Caco-2 (cell line): ENCODE data around the gene HIVEP3. TPM values are rescaled to one million over a fixed set of nuclear protein-coding genes. Genes with fewer than 3 reads are reported as not detected.

Experiments used
- BruUV-seq: library from RNA; stranded (reverse); fragments of 400-500 nt; replicated peaks from 2 replicates; lab custom pipeline; 2021; lab: Mats Ljungman, UMichigan
- CTCF ChIA-PET: fragments of 300-600 bp; sonication (Branson Sonifier 250); formaldehyde crosslinking; loops from one replicate; lab custom pipeline; 2022; ENCODE audit warnings: antibody characterized with exemption; lab: Charles Lee
- POLR2A ChIA-PET: fragments of 300-600 bp; sonication (Branson Sonifier 250); formaldehyde crosslinking; loops from one replicate; lab custom pipeline; 2022; ENCODE audit warnings: antibody characterized with exemption; lab: Charles Lee
- DNase-seq, 2 experiments: peaks; one replicate each; pipeline versions ENCODE4 v3.0.0 to v3.0.0-alpha.2; 2020 to 2022
- H3K27me3 ChIP-seq: replicated peaks from 2 replicates; pipeline ENCODE4 v1.6.0; 2011; ENCODE audit warnings: low read length; ENCODE audit not compliant: control insufficient read depth, insufficient read depth
- H3K36me3 ChIP-seq: 2 replicates; pipeline ENCODE4 v1.5.1; 2011; ENCODE audit warnings: low read length; ENCODE audit not compliant: control insufficient read depth, insufficient read depth
- H3K4me1 ChIP-seq: fragments of 250-450 bp; sonication (Bioruptor Pico); 2 replicates; pipeline ENCODE4 v1.5.1; 2020; ENCODE audit warnings: mild to moderate bottlenecking
- H3K4me3 ChIP-seq: 2 replicates; pipeline ENCODE4 v1.5.1; 2011; ENCODE audit warnings: low read depth, mild to moderate bottlenecking, control low read depth, low read length
- H3K9me3 ChIP-seq: fragments of 250-450 bp; sonication (Bioruptor Pico); 2 replicates; pipeline ENCODE4 v1.5.1; 2020; ENCODE audit warnings: mild to moderate bottlenecking, moderate library complexity
- H3K27ac Mint-ChIP-seq: one replicate; pipeline ENCODE4 v1.8.0; 2022; ENCODE audit warnings: mixed read lengths; ENCODE audit not compliant: unreplicated experiment
- H3K27me3 Mint-ChIP-seq: one replicate; pipeline ENCODE4 v1.8.0; 2022; ENCODE audit warnings: mixed read lengths; ENCODE audit not compliant: insufficient read depth, unreplicated experiment
- H3K36me3 Mint-ChIP-seq: one replicate; pipeline ENCODE4 v1.8.0; 2022; ENCODE audit warnings: mild to moderate bottlenecking, mixed read lengths; ENCODE audit not compliant: insufficient read depth, unreplicated experiment
- H3K4me1 Mint-ChIP-seq: one replicate; pipeline ENCODE4 v1.8.0; 2022; ENCODE audit warnings: low read depth, mixed read lengths; ENCODE audit not compliant: unreplicated experiment
- H3K4me3 Mint-ChIP-seq: one replicate; pipeline ENCODE4 v1.8.0; 2022; ENCODE audit warnings: mild to moderate bottlenecking, moderate library complexity, mixed read lengths; ENCODE audit not compliant: unreplicated experiment
- H3K9me3 Mint-ChIP-seq: one replicate; pipeline ENCODE4 v1.8.0; 2022; ENCODE audit warnings: mixed read lengths; ENCODE audit not compliant: unreplicated experiment
- CTCF ChIP-seq, 2 experiments: fragments of 200-600 bp in 1 of 2; IDR thresholded peaks; 1 replicate in 1 of 2; 2 replicates in 1 of 2; pipeline versions ENCODE4 v1.5.1 to v1.8.0; 2011 to 2022; ENCODE audit warnings: antibody characterized with exemption in 1 of 2, control low read depth in 1 of 2, inconsistent platforms in 1 of 2, low read depth in 1 of 2, low read length in 1 of 2, mild to moderate bottlenecking in 1 of 2, moderate library complexity in 1 of 2; ENCODE audit not compliant: insufficient read depth in 1 of 2, severe bottlenecking in 1 of 2, unreplicated experiment in 1 of 2
- intact Hi-C: fragments of 100-400 bp; cut with micrococcal nuclease; formaldehyde crosslinking; loops from one replicate; pipeline ENCODE4 v1.10.0; 2022; ENCODE audit not compliant: unreplicated experiment
- total RNA-seq: library from RNA; stranded (reverse); gene quantifications from 2 replicates; pipeline ENCODE4 v1.2.3, GENCODE V29; 2022

Gene HIVEP3
- total RNA-seq, 1 experiment from 2014 or later = 0.25 TPM

- Mint-ChIP-seq H3K27ac (peak overlapping the region; percentile 58), H3K9me3 (no peaks in the 10 kb centered on the region), H3K27me3 (no peaks in the 10 kb centered on the region), H3K4me1 (peaks cover 23% of the 10 kb centered on the region), H3K4me3 (peak overlapping the region; percentile 11), H3K36me3 (no peaks in the 10 kb centered on the region)
- TF ChIP-seq CTCF (IDR thresholded peaks at IDR 0.05; ENCODE audit: insufficient read depth in 1 of 2, low read depth in 1 of 2, low read length in 1 of 2, severe bottlenecking in 1 of 2, unreplicated experiment in 1 of 2) = no peak
- no peak overlapping the region for H3K4me3 ChIP-seq
- H3K4me1 ChIP-seq = peaks cover 31% of the 10 kb centered on the region
- peak in 1 of 2 experiments; percentile 64 for DNase-seq
- H3K36me3 ChIP-seq = no peaks in the 10 kb centered on the region
- intact Hi-C loops = no loop called here
- H3K9me3 ChIP-seq = no peaks in the 10 kb centered on the region
- POLR2A ChIA-PET = no interaction called here
- CTCF ChIA-PET = no interaction called here
- BruUV-seq = no TSS peak
- no peaks in the 10 kb centered on the region for H3K27me3 ChIP-seq
These were observed 17.9 kb downstream of the HIVEP3 start for GRCh38 chr1:41900603-41901444.

- ChIA-PET POLR2A (no interaction called here), CTCF (no interaction called here)
- no TSS peak for BruUV-seq
- Mint-ChIP-seq H3K27ac (no peak overlapping the region), H3K36me3 (no peaks in the 10 kb centered on the region), H3K27me3 (no peaks in the 10 kb centered on the region), H3K4me1 (peaks cover 23% of the 10 kb centered on the region), H3K4me3 (no peak overlapping the region), H3K9me3 (no peaks in the 10 kb centered on the region)
- H3K4me1 ChIP-seq = peaks cover 31% of the 10 kb centered on the region
- DNase-seq = no peak
- TF ChIP-seq CTCF (IDR thresholded peaks at IDR 0.05; ENCODE audit: insufficient read depth in 1 of 2, low read depth in 1 of 2, low read length in 1 of 2, severe bottlenecking in 1 of 2, unreplicated experiment in 1 of 2) = no peak
- no peaks in the 10 kb centered on the region for H3K9me3 ChIP-seq
- no peaks in the 10 kb centered on the region for H3K36me3 ChIP-seq
- no peak overlapping the region for H3K4me3 ChIP-seq
- intact Hi-C loops = no loop called here
- no peaks in the 10 kb centered on the region for H3K27me3 ChIP-seq
These were observed 20.5 kb downstream of the HIVEP3 start for GRCh38 chr1:41898191-41898713.

- Histone ChIP-seq H3K27me3 (no peaks in the 10 kb centered on the region), H3K9me3 (no peaks in the 10 kb centered on the region), H3K36me3 (no peaks in the 10 kb centered on the region), H3K4me3 (no peak overlapping the region), H3K4me1 (peaks cover 6% of the 10 kb centered on the region)
- no peak overlapping the region for H3K27ac Mint-ChIP-seq
- ChIA-PET CTCF (no interaction called here), POLR2A (no interaction called here)
- no peak for TF ChIP-seq CTCF (IDR thresholded peaks at IDR 0.05; ENCODE audit: insufficient read depth in 1 of 2, low read depth in 1 of 2, low read length in 1 of 2, severe bottlenecking in 1 of 2, unreplicated experiment in 1 of 2)
- H3K36me3 Mint-ChIP-seq = no peaks in the 10 kb centered on the region
- no peak overlapping the region for H3K4me3 Mint-ChIP-seq
- intact Hi-C loops = no loop called here
- H3K27me3 Mint-ChIP-seq = no peaks in the 10 kb centered on the region
- H3K9me3 Mint-ChIP-seq = no peaks in the 10 kb centered on the region
- no peak for DNase-seq
- H3K4me1 Mint-ChIP-seq = peaks cover 4% of the 10 kb centered on the region
- no TSS peak for BruUV-seq
These were observed 23.2 kb downstream of the HIVEP3 start for GRCh38 chr1:41895552-41895951.
